ENCODE results near the gene TPO. TPM values are rescaled to one million over a fixed set of nuclear protein-coding genes. Genes with fewer than 3 reads are reported as not detected.
"Not testable (repeated sequence)": the region's sequence is repeated elsewhere in the genome, so short reads cannot be mapped to it uniquely, and the experiment has no call there.

The TPO gene
- total RNA-seq, 1 donor from 2014 or later: 0.41 TPM

GRCh38 chr2:1517291-1517690 is 104.0 kb downstream of the TPO start:
- DNase-seq (ENCODE audit: low spot score in 2 of 2); FAIRE-seq: not testable (repeated sequence)

DNA sequence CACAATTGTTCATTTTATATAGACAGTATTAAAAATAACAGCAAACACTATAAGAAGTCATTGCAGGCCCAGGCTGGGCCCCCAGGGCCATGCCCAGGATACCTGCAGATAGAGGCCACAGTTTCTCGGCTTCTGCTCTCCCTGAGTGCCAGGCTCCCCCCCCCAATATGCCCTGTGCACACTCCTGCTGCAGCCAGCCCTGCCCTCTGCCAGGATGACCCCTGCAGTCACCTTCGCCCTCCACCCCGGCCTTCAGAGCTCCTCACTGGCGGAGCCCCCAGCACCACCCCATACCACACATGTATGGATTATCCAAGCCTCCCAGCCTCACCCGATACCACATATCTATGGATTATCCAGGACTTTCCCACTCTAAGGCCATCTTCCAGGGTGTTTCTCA is 104.5 kb downstream of the TPO start:
- FAIRE-seq: no peak

DNA sequence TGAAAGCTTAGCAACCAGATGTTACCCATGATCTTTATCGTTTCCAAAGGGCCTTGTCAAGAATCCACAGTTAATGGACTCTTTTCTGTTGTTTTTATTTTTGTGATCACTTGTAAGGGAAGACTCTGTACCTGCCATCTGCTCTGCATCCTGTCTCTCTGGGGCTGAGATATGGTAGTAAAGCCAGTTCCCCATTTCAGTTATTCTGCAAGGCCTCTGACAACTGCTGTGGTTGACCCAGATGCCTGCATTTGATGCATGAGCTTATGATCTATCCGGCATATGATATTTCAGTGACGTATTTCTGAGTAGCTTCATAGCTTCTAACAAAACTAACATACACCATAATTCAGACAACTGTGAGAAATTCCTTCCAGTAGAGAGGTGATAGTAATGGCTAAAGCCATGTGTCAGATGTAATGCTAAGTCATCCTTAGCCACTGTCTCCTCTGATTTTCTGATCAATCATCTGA is 105.1 kb downstream of the TPO start:
- DNase-seq (ENCODE audit: low spot score in 2 of 2): no peak
- no peak for FAIRE-seq

More for the DNA sequence above, 104.5 kb downstream of the TPO start:
- no peak for DNase-seq (ENCODE audit: low spot score in 2 of 2)

DNA sequence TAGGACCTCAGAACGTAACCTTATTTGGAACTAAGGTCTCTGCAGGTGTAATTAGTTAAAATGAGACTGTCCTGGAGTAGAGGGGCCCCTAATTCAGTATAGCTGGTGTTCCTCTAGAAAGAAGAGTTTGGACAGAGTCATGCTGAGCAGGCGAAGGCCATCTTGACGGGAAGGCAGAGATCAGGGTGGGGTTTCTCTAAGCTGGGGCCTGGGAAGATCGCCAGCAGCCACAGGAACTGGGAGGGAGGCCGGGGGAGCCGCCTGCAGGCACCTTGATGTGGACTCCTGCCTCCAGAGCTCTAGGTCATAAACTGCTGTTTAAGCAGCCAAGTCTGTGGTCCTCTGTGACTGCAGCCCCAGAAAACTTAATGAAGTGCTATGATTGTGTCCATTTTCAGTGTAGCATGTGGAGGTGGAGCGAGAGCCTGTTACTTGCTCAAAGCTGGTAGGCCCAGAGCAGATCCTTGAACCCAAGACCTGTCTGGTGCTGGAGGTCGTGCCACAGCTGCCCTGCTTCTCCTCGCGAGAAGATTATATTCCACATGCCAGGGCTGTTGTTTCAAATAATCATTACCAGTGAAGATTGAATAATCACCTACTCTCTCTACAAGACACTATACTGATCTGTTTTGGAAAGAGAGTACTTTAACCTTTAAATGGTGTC is 105.7 kb downstream of the TPO start:
- no peak for DNase-seq (ENCODE audit: low spot score in 2 of 2)
- FAIRE-seq: no peak

DNA sequence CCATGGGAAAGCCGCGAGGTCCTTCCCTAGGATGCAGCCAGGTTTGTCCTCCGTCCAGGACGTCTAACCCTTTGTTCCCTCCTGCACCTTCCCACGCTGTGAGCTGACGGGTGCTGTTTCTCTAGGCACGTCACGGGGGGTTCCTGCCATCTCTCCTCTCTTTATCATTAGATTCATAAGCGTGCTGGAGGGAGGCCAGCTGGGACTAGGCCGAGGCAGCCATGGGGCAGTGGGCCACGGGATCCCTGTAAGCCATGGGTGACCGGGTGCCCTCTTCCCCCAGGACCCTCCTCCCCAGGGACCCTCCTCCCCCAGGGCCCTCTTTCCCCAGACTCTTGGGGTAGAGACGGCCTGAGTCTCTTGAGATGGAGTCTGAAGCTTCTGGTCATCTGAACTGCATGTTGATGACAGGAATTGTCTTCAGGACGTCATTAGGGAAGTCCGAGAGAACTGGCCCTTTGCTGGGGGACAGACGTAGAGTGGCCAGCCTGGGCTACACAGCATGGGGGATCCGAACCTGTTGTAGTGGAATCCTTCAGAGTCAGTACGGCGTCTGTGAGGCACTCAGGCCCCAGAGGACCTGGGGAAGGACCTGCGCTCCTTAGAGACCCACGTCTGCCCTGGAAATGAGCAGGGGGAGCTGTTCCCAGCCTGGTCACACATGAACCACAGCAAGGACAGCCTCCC is 108.1 kb downstream of the TPO start:
- no peak for FAIRE-seq

DNA sequence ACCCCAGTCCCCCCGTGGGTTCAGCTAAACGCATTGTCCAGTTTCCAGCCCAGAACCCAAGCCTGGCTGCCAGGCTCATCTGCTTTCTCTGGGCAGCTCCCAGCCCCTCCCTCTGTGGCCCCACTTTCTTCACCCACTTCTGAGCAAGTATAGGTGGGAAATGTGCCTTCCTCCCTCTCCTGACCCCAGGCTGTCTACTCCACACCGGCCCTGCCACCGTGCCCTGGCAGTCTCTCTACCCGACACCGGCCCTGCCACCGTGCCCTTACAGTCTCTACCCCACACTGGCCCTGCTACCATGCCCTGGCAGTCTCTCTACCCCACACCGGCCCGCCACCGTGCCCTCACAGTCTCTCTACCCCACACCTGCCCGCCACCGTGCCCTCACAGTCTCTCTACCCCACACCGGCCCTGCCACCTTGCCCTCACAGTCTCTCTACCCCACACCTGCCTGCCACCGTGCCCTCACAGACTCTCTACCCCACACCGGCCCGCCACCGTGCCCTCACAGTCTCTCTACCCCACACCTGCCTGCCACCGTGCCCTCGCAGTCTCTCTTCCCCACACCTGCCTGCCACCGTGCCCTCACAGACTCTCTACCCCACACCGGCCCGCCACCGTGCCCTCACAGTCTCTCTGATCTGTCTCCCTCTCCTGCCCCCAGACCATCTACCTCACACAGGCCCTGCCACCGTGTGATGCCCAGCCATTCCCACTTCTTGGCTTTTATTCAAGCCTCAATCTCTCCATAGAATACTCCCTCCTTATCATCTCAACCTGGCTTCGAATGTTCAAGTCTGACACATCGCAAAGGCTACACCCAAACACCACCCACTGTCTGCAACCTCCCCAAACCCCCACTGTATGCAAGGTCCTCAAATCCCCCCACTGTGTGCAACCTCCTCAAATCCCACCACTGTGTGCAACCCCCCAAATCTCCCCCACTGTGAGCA is 108.9 kb downstream of the TPO start:
- FAIRE-seq (no peak), DNase-seq (ENCODE audit: low spot score in 2 of 2) (no peak)

More for the DNA sequence above, 108.1 kb downstream of the TPO start:
- DNase-seq (ENCODE audit: low spot score in 2 of 2): no peak

GRCh38 chr2:1527153-1527992 is 114.1 kb downstream of the TPO start:
- FAIRE-seq (no peak), DNase-seq (ENCODE audit: low spot score in 2 of 2) (no peak)

- DNase-seq (ENCODE audit: low spot score in 2 of 2) (no peak), FAIRE-seq (no peak)
Observed at GRCh38 chr2:1528273-1529064, 115.2 kb downstream of the TPO start.

DNA sequence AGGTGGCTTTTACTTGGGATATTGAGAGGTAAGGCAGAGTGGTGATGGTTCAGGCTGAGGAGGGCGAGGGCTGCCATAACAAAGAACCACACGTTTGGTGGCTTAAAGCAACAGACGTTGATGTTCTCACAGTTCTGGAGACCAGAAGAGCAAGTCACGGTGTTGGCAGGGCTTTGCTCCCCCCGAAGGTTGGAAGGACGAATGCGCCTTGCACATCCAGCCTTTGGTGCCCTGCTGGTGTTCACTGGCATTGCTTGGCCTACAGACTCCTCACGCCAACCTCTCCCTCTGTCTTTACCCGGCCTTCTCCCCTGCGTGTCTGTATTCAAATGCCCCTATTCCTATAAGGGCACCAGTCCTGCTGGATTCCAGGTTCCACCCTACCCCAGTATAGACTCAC is 125.4 kb downstream of the TPO start:
- no peak for DNase-seq (ENCODE audit: low spot score in 2 of 2)
- FAIRE-seq: no peak

DNA sequence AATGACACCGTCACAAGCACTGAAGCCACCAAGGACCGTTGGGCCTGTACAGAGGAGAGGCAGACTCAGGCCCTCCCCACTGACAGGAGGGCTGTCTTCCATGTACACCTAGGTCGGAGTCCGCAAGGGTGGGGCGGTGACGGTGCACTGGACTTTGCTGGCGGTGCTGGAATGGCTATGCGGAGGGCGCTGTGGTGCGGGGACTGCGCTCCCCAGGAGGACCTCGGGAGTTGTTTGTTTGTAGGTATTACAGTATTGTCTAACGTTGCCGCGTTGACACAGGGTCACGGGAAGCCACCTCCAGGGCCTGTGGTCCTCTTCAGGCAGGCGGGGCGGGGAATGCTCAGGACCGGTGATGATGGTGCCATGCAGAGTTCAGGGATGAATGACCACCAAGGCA is 126.2 kb downstream of the TPO start:
- no peak for DNase-seq (ENCODE audit: low spot score in 2 of 2)
- FAIRE-seq: no peak

GRCh38 chr2:1539973-1540372 is 126.7 kb downstream of the TPO start:
- no peak for FAIRE-seq
- DNase-seq (ENCODE audit: low spot score in 2 of 2): no peak

DNA sequence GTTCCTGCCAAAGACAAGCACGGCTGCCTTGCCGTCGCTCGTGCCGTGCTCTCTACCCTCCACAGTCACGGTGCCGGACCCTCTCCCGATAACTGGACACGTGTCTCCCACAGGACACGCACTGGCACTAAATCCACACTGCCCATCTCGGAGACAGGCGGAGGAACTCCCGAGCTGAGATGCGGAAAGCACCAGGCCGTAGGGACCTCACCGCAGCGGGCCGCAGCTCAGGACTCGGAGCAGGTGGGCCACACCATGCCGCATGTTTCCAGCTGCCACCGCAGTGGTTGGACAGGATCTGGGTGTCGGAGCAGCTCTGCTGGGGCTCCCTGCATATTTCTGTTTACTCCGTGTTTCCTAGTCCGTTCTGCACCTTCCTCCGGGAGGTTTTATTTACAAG is 127.2 kb downstream of the TPO start:
- FAIRE-seq: no peak
- DNase-seq (ENCODE audit: low spot score in 2 of 2): no peak

- DNase-seq (ENCODE audit: low spot score in 2 of 2) (no peak), FAIRE-seq (no peak)
Observed at GRCh38 chr2:1541040-1541439, 127.8 kb downstream of the TPO start.

DNA sequence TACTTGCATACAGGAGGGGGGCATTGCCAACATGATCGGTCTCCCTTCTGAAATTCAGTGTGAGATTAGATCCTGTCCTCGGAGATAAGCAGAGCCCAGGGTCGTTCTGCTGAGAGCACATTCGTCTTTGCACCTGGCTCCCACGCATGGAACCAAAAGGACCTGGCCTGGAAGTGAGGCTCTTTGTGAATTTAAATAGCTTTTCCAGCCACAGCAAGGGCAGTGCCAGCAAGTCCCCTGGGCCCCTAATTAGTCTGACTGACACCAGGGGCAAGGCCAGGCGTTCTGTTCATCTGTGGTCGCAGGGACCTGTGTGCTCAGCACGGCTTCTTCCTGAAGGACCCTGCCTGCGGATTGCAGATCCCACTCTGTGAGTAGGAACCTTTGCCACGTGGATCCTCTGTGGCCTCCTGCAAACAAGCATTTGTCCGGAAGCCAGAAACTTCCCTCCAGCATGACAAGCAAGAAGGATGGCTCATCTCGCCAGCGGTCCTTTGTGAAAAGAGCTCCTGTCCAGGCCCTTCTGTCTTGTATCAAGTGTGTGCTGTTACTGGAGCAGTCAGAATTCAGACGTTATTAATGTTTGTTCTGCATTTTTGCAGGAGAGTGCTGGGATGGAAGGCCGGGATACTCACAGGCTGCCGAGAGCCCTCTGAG is 128.7 kb downstream of the TPO start:
- DNase-seq (ENCODE audit: low spot score in 2 of 2) (no peak), FAIRE-seq (no peak)

- FAIRE-seq (no peak), DNase-seq (ENCODE audit: low spot score in 2 of 2) (no peak)
Observed at GRCh38 chr2:1542971-1543370, 129.7 kb downstream of the TPO start.

GRCh38 chr2:1543776-1544477 is 130.7 kb downstream of the TPO start:
- DNase-seq (ENCODE audit: low spot score in 2 of 2) (no peak), FAIRE-seq (no peak)

DNA sequence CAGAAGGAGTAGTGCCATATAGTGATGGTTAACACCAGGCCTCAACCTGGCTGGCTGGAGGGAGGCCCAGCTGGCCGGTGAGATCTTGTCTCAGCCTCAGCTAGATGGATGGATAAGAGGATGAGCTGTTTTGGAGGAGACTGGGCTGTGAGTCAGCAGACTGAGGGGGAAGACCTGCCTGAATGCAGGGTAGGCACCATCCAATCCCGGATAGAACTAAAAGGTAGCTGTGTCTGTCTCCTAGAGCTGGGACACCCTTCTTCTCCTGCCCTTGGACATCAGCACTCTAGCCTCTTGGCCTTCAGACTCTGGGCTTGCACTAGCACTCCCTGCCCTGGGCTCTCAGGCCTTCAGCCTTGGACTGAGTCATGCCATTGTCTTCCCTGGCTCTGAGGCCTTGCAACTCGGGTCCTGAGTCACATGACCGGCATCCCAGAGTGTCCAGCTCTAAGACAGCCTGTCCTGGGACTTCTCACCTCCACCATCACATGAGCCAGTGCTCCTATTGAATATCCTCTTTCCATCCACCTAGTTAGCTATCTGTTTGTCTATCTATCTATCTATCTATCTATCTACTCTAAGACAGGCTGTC is 131.3 kb downstream of the TPO start:
- DNase-seq (ENCODE audit: low spot score in 2 of 2) (no peak), FAIRE-seq (no peak)
